HAP-1 (cell line): ENCODE measurements around the gene SNX21.

Source experiments
- DNase-seq, 2 experiments: peaks; one replicate each; pipeline ENCODE4 v3.0.0-alpha.2; 2016 to 2020; ENCODE audit warnings: low spot score in 2 of 2
- H3K27me3 ChIP-seq: fragments of 250-450 bp; sonication (Bioruptor Pico); 2 replicates; pipeline ENCODE4 v1.5.1; 2020; ENCODE audit warnings: low read depth, mild to moderate bottlenecking, moderate library complexity
- H3K36me3 ChIP-seq: fragments of 250-450 bp; sonication (Bioruptor Pico); replicated peaks from 2 replicates; pipeline ENCODE4 v1.5.1; 2020; ENCODE audit warnings: mild to moderate bottlenecking
- H3K4me1 ChIP-seq: fragments of 250-450 bp; sonication (Bioruptor Pico); 2 replicates; pipeline ENCODE4 v1.5.1; 2020; ENCODE audit warnings: mild to moderate bottlenecking
- H3K4me3 ChIP-seq: fragments of 250-450 bp; sonication (Bioruptor Pico); 2 replicates; pipeline ENCODE4 v1.5.1; 2020; ENCODE audit warnings: mild to moderate bottlenecking, moderate library complexity
- H3K9me3 ChIP-seq: fragments of 250-450 bp; sonication (Bioruptor Pico); 2 replicates; pipeline ENCODE4 v1.5.1; 2020; ENCODE audit warnings: mild to moderate bottlenecking, moderate library complexity
- in situ Hi-C: fragments of 300-500 bp; cut with MboI; formaldehyde crosslinking; loops from 3 replicates; pipeline ENCODE4 v1.14.3; 2020; ENCODE audit warnings: low sequenced_read_pairs, inconsistent platforms, mixed read lengths

SNX21 gene

DNA sequence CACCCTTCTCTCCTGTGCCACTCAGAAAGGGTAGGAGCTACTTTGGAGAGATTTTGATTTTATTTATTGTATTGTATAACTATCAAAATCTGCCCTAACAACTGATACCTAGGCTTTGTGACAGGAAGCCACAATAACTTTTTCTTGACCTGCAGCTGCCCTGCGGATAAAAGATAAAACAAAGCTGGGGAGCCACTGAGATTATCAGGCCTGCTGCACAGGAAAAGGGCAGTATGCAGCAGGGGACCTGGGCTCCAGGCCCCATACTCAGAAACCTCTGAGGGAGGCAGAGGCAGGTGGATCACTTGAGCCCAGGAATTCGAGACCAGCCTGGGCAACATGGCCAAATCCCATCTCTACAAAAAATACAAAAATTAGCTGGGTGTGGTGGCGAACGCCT is 980 bp upstream of the SNX21 start:
- in situ Hi-C loops, result no loop called here

DNA sequence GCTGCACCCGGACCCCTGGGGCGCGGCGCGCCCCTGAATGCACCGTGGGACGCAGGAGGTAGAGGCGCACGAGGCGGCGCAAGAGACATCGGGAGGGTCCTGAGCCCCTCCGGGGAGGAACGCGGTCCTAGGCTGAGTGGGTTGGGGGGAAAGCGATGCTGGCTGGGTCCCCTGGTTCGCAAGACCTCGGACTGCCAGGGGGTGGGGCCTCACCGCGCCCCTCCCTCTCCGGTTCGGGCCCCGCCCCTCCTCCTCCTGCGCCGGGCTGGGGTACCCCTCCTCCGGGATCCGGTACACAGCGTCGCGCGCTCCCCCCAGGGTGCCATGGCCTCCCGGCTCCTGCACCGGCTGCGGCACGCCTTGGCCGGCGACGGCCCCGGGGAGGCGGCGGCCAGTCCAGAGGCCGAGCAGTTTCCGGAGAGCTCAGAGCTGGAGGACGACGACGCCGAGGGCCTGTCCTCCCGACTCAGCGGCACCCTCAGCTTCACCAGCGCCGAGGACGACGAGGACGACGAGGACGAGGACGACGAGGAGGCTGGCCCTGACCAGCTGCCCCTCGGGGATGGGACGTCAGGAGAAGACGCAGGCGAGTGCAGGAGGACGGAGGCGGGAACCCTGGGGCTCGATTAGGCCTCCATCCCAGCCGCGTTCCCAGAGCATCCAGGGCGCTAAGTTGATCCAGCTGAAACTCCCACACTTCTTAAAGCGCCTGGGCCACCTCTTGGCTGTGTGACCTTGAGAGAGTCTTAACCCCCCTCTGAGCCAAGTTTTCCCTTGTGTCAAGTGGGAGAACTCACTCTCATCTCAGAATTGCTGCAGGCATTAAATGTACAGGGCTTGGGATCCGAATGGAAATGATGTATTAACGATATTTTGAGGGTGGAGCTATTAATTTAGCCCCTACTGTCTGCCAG is 541 bp downstream of the SNX21 start:
- in situ Hi-C loops, result no loop called here
- DNase-seq, result peak; percentile 60 to 78
- Histone ChIP-seq H3K27me3 (no peaks in the 10 kb centered on the region), H3K9me3 (no peaks in the 10 kb centered on the region), H3K4me1 (peaks cover 16% of the 10 kb centered on the region), H3K36me3 (no peaks in the 10 kb centered on the region), H3K4me3 (peak overlapping the region; percentile 51)

More for the DNA sequence above, 980 bp upstream of the SNX21 start:
- no peak for DNase-seq
- no peaks in the 10 kb centered on the region for H3K27me3 ChIP-seq
- peaks cover 16% of the 10 kb centered on the region for H3K4me1 ChIP-seq
- H3K36me3 ChIP-seq, result no peaks in the 10 kb centered on the region
- no peaks in the 10 kb centered on the region for H3K9me3 ChIP-seq
- H3K4me3 ChIP-seq, result no peak overlapping the region

DNA sequence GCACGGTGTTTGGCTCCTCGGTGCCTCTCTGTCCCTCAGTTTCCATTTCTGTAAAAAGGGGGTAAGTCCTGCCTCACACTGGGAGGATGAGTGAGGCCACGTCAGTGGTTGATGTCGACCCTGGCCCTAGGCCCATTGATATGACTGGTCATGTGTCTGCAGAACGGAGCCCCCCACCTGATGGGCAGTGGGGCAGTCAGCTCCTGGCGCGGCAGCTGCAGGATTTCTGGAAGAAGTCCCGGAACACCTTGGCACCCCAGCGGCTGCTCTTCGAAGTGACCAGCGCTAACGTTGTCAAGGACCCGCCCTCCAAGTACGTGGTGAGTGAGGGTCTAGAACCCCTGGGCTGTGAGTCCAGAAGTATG is 1.2 kb downstream of the SNX21 start:
- in situ Hi-C loops, result no loop called here
- no peak for DNase-seq
- no peaks in the 10 kb centered on the region for H3K27me3 ChIP-seq
- H3K9me3 ChIP-seq, result no peaks in the 10 kb centered on the region
- no peaks in the 10 kb centered on the region; the same call in 1 of the 2 replicates for H3K36me3 ChIP-seq
- peak overlapping the region; percentile 51 for H3K4me3 ChIP-seq
- peaks cover 16% of the 10 kb centered on the region for H3K4me1 ChIP-seq

GRCh38 chr20:45835329-45835765 is 1.7 kb downstream of the SNX21 start:
- DNase-seq, result no peak
- Histone ChIP-seq H3K27me3 (no peaks in the 10 kb centered on the region), H3K9me3 (no peaks in the 10 kb centered on the region), H3K4me1 (peaks cover 15% of the 10 kb centered on the region), H3K36me3 (no peaks in the 10 kb centered on the region; the same call in 1 of the 2 replicates), H3K4me3 (no peak overlapping the region)
- in situ Hi-C loops, result no loop called here

GRCh38 chr20:45835825-45836224 is 2.2 kb downstream of the SNX21 start:
- Histone ChIP-seq H3K4me1 (peaks cover 12% of the 10 kb centered on the region), H3K27me3 (no peaks in the 10 kb centered on the region), H3K36me3 (no peaks in the 10 kb centered on the region; the same call in 1 of the 2 replicates), H3K9me3 (no peaks in the 10 kb centered on the region), H3K4me3 (no peak overlapping the region)
- DNase-seq, result no peak
- in situ Hi-C loops, result no loop called here

DNA sequence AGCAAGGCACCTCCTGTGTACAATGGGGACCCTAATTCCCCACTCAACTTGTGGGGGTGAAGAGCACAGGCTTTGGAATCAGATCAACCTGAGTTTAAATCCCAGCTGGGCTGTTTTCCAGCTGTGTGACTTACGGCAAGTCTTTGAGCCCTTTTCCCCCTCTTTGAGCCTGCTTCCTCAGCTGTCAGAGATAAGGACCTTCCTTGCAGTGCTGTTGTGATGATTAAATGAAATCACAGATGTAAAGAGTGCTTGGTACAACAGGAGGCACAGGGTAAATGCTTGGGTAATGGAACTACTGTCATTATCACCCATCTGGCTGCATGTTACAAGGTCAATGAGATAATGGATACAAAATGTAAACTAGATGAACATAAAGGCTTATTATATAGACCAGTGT is 3.2 kb downstream of the SNX21 start:
- no peak overlapping the region for H3K4me3 ChIP-seq
- in situ Hi-C loops, result no loop called here
- H3K4me1 ChIP-seq, result peaks cover 12% of the 10 kb centered on the region
- no peaks in the 10 kb centered on the region for H3K9me3 ChIP-seq
- H3K36me3 ChIP-seq, result peaks cover 5% of the 10 kb centered on the region; the same call in 1 of the 2 replicates
- H3K27me3 ChIP-seq, result no peaks in the 10 kb centered on the region
- no peak for DNase-seq

DNA sequence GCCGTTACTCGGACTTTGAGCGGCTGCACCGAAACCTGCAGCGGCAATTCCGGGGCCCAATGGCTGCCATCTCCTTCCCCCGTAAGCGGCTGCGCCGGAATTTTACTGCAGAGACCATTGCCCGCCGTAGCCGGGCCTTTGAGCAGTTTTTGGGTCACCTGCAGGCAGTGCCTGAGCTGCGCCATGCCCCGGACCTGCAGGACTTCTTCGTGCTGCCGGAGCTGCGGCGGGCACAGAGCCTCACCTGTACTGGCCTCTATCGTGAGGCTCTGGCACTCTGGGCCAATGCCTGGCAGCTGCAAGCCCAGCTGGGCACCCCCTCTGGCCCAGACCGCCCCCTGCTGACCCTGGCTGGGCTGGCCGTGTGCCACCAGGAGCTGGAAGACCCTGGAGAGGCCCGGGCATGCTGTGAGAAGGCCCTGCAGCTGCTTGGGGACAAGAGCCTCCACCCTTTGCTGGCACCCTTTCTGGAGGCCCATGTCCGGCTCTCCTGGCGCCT is 7.2 kb downstream of the SNX21 start:
- Histone ChIP-seq H3K9me3 (no peaks in the 10 kb centered on the region), H3K27me3 (no peaks in the 10 kb centered on the region), H3K4me3 (no peak overlapping the region), H3K4me1 (peaks cover 8% of the 10 kb centered on the region), H3K36me3 (peaks cover 34% of the 10 kb centered on the region)
- DNase-seq, result no peak
- in situ Hi-C loops, result no loop called here

GRCh38 chr20:45841407-45842129 is 8.0 kb downstream of the SNX21 start:
- Histone ChIP-seq H3K9me3 (no peaks in the 10 kb centered on the region), H3K27me3 (no peaks in the 10 kb centered on the region), H3K4me1 (peaks cover 8% of the 10 kb centered on the region), H3K4me3 (no peak overlapping the region), H3K36me3 (peaks cover 42% of the 10 kb centered on the region)
- in situ Hi-C loops, result no loop called here
- DNase-seq, result no peak

DNA sequence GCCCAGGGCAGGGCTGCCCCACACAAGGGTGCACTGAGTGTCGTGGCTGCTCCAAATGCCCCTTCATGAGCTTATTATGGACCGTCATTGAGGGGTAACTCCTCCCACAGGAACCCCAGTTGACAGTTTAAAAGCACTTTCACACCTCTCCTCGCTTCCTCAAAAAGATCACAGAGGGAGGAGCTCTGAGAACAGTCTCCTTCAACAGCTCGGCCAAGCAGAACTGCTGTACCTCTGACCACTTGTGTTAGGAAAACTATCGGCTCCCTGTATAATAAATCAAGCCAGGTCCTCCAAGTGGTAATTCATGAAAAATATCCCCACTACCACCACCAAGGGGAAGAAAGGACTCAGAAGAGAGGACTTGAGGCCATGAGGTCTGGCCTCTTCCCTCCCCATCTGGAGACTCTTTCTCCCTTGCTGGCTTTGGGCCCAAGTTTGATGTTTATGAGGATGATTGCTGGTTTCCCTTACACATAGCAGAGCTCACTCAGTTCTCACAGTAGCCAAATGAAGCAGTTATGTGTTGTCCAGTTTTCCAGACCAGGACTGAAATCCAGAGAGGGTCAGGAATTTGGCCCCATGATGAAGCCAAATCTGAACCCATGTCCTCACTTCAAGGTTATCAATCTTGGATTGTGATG is 8.7 kb downstream of the SNX21 start:
- Histone ChIP-seq H3K9me3 (no peaks in the 10 kb centered on the region), H3K4me1 (peaks cover 1% of the 10 kb centered on the region; the same call in 1 of the 2 replicates), H3K27me3 (no peaks in the 10 kb centered on the region), H3K36me3 (peaks cover 42% of the 10 kb centered on the region), H3K4me3 (no peak overlapping the region)
- DNase-seq, result no peak
- in situ Hi-C loops, result no loop called here

- H3K4me3 ChIP-seq, result no peak overlapping the region
- peaks cover 47% of the 10 kb centered on the region for H3K36me3 ChIP-seq
- DNase-seq, result no peak
- in situ Hi-C loops, result no loop called here
- H3K4me1 ChIP-seq, result no peaks in the 10 kb centered on the region
- H3K27me3 ChIP-seq, result no peaks in the 10 kb centered on the region
- no peaks in the 10 kb centered on the region for H3K9me3 ChIP-seq
Observed at GRCh38 chr20:45843506-45843905, 9.9 kb downstream of the SNX21 start.

DNA sequence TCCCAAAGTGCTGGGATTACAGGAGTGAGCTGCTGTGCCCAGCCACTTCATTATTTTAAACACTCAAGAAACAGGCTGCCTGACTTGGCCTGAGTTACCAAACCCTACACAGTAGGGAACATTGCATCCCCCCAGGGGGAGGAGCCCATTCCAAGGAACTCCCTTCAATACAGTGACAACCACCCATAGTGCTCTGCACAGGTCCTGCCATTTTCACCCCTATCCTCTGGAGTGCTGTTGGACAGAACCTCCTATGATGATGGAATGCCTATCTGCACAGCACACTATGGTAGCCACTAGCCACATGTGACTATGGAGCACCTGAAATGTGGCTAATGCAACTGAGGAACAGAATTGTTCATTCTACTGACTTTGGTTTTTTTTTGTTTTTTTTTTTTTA is 11.9 kb downstream of the SNX21 start:
- Histone ChIP-seq H3K9me3 (no peaks in the 10 kb centered on the region), H3K4me1 (no peaks in the 10 kb centered on the region), H3K4me3 (no peak overlapping the region), H3K27me3 (no peaks in the 10 kb centered on the region), H3K36me3 (peaks cover 49% of the 10 kb centered on the region)
- in situ Hi-C loops, result no loop called here
- DNase-seq, result no peak

DNA sequence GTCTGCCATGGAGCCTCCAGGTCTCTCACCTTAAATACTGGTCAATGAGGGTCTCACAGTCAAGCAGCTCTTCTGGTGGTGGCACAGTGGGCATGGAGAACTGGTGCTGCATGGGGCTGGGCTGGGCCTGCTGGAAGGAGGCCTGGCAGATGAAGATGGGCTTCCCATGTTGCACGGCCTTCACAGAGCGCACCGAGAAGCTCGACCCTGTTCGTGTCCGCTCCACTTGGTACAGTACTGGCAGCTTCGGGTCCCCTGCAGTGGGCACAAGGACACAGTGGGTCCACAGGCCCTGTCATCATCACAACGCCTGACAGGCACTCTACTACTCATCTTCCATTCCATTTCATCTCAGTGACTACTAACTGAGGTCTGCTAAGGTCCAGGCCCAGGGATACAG is 14.8 kb downstream of the SNX21 start:
- Histone ChIP-seq H3K4me1 (no peaks in the 10 kb centered on the region), H3K36me3 (peaks cover 36% of the 10 kb centered on the region), H3K9me3 (no peaks in the 10 kb centered on the region), H3K27me3 (no peaks in the 10 kb centered on the region), H3K4me3 (no peak overlapping the region)
- no peak for DNase-seq
- in situ Hi-C loops, result no loop called here

DNA sequence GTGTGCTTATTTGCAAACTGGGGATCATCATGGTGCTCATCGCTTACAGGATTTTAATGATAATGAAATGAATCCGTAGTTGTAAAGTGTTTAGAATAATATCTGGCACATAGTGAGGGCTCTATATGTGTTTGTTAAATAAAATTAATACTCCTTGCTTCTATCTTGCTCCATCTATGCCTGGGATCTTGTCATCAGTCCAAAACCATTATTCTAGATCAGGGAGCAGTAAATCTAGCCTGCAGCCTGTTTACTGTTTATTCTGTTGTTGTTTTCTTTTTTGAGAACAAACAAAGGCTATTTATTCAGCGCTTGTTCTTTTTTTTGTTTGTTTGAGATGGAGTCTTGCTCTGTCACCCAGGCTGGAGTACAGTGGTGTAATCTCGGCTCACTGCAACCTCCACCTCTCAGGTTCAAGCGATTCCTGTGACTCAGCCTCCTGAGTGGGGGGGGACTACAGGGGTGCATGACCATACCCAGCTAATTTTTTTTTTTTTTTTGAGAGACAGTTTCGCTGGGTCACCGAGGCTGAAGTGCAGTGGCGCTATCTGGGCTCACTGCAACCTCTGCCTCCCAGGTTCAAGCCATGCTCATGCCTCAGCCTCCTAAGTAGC is 15.5 kb downstream of the SNX21 start:
- Histone ChIP-seq H3K4me1 (no peaks in the 10 kb centered on the region), H3K36me3 (peaks cover 31% of the 10 kb centered on the region), H3K27me3 (no peaks in the 10 kb centered on the region), H3K4me3 (no peak overlapping the region), H3K9me3 (no peaks in the 10 kb centered on the region)
- no peak for DNase-seq
- in situ Hi-C loops, result no loop called here
